GM11168 (cell line): Measurements from ENCODE around the gene PIP5KL1.

ENCODE experiments used
- in situ Hi-C: fragments of 300-500 bp; cut with MboI; formaldehyde crosslinking; loops from one replicate; pipeline ENCODE4 v1.12.0; 2022; ENCODE audit warnings: low sequenced_read_pairs; ENCODE audit not compliant: unreplicated experiment

PIP5KL1 gene

GRCh38 chr9:127921557-127922120, 8.9 kb downstream of the PIP5KL1 start:
- in situ Hi-C loops, result no loop called here

- in situ Hi-C loops, result no loop called here
Measured at GRCh38 chr9:127920794-127921193, 9.8 kb downstream of the PIP5KL1 start.

- in situ Hi-C loops, result no loop called here
Measured at GRCh38 chr9:127919253-127919815, 11.2 kb downstream of the PIP5KL1 start.

GRCh38 chr9:127918183-127919107, 12.1 kb downstream of the PIP5KL1 start:
- in situ Hi-C loops, result no loop called here

- in situ Hi-C loops, result no loop called here
Measured at GRCh38 chr9:127917603-127918002, 13.0 kb downstream of the PIP5KL1 start.

- in situ Hi-C loops, result no loop called here
Measured at GRCh38 chr9:127916720-127917581, 13.6 kb downstream of the PIP5KL1 start, which contains the start of gene ST6GALNAC4. Gene ST6GALNAC4 (minus strand): TSS chr9:127917041. CDS start chr9:127916419, 622 bp downstream.

GRCh38 chr9:127915801-127916719, 14.5 kb downstream of the PIP5KL1 start:
- in situ Hi-C loops, result no loop called here

- in situ Hi-C loops, result no loop called here
Measured at GRCh38 chr9:127915325-127915752, 15.2 kb downstream of the PIP5KL1 start.

- in situ Hi-C loops, result no loop called here
Measured at GRCh38 chr9:127913682-127914081, 16.9 kb downstream of the PIP5KL1 start.

- in situ Hi-C loops, result no loop called here
Measured at GRCh38 chr9:127912882-127913281, 17.7 kb downstream of the PIP5KL1 start.

GRCh38 chr9:127912296-127912695, 18.3 kb downstream of the PIP5KL1 start:
- in situ Hi-C loops, result no loop called here

- in situ Hi-C loops, result no loop called here
Measured at GRCh38 chr9:127910613-127911205, 19.9 kb downstream of the PIP5KL1 start.

- in situ Hi-C loops, result no loop called here
Measured at GRCh38 chr9:127909839-127910273, 20.7 kb downstream of the PIP5KL1 start.

- in situ Hi-C loops, result no loop called here
Measured at GRCh38 chr9:127908660-127908926, 22.0 kb downstream of the PIP5KL1 start.

GRCh38 chr9:127907867-127908659, 22.5 kb downstream of the PIP5KL1 start:
- in situ Hi-C loops, result no loop called here

- in situ Hi-C loops, result no loop called here
Measured at GRCh38 chr9:127905788-127906191, 24.8 kb downstream of the PIP5KL1 start.

- in situ Hi-C loops, result no loop called here
Measured at GRCh38 chr9:127905004-127905728, 25.4 kb downstream of the PIP5KL1 start.
